GM21723 (cell line): Measurements from ENCODE around the gene FAM107B.

Experiments
- ATAC-seq: cut with Tn5 transposase; IDR thresholded peaks from one replicate; pipeline ENCODE4 v1.9.1; 2021; ENCODE audit warnings: mild to moderate bottlenecking, moderate library complexity; ENCODE audit not compliant: unreplicated experiment

FAM107B gene

DNA sequence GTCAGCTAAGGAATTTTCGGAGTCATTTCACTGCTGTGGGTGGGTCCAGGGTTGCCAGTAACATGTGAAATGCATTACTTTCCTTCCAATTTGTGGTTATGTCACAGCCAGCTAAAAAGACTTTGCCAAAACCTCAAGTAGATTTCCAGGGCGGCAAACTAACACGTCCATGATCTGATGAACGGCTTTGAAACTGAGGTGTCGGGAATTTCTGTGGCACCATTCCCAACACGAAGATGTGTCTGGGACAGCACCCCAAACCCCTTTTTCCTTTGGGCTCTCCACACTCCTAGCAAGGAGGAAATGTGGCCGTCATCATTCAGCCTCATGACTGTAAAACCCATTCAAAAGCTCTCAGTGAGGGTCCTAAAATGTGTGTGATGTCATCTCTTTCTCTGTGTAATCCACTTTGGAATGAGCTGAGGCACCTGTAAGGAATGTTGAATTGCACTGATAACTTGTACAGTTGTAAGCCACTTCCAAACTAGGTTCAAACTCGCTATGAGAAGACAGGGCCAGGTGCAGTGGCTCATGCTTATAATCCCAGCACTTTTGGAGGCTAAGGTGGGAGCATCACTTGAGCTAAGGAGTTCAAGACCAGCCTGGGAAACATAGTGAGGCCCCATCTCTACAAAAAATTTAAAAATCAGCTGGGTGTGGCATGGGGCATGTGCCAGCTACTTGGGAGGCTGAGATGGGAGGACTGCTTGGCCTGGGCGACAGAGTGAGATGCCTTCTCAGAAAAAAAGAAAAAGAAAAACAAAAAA is 297.9 kb downstream of the FAM107B start:
- no peak for ATAC-seq

DNA sequence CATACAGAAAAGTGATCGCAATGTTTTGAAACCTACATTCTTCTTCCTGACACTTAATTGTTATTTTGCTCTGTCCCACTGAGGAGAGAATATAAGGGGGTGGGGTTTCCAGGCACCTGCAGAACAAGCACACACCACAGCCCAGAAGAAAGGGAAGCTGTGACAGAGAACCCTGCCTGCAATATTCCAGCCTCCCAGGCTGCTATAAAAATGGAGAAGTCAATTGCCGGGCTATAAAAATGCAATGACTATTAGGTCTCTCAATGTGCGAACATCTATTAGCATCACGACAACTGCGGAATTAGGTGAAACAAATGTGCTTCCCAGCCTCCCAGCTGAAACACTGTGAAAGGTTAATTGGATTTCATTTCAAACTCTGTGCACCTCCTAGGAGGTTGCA is 298.7 kb downstream of the FAM107B start:
- no peak for ATAC-seq

DNA sequence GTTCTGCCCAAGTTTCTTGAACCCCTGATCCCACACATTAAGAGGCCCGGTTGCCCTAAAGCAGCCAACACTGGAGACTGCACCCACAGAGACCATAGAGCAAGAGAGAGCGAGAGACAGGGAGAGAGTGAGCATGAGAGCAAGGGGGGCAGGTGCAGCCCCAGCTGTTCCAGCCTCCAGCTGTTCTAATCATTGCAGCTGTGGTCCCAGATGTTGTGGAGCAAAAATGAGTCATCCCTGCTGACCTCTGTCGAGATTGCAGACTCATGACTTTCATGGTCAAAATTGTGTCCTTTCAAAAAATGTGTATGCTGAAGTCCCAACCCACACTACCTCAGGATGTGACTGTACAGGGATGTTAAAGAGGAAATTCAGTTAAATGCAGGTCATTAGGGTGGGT is 300.0 kb downstream of the FAM107B start:
- ATAC-seq, result no peak

DNA sequence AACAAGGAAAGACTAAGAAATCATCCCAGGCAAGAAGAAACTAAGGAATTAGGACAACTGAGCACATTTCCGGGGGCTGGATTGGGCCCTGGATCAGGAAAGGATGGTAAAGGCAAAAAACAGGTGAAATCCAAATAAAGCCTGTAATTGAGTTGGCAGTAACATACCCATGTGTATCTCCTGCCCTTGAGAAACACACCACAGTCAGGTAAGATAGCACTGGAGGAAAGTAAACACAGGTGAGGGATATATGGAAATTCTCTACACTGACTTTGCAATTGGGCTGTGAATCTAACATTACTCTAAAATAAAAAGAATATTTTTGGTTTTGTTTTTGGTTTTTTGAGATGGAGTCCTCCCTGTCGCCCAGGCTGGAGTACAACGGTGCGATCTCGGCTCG is 303.8 kb downstream of the FAM107B start:
- no peak for ATAC-seq

DNA sequence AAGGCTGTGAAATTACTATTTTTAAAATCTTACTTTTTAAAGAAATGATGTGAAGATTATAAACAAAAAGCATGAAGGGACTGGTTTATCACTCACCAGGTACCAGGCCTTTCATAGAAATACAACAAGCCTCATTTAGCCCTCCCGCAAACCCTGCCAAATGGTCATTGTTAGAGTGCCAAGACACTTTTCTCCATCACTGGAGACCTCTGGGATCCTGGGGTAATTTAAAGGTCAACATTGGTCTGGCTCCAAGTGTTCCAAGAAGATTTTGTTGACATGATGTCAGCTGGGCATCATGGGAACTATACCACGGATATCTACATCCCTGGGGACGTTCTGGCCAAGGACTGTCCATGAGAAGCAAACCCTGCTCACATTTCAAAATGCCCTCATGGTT is 306.0 kb downstream of the FAM107B start:
- ATAC-seq, result no peak
